Kidney (tissue), 14 donors: ENCODE measurements around the gene FGD2. TPM values are rescaled to one million over a fixed set of nuclear protein-coding genes. Genes with fewer than 3 reads are reported as not detected.

Experiments
- DNase-seq, 5 donors: peaks; one replicate each; pipeline ENCODE4 v3.0.0-alpha.2; 2013 to 2020
- FAIRE-seq: peaks from 2 replicates; lab custom pipeline; 2012; peaks lifted over from hg19 to GRCh38; lab: Jason Lieb, UNC
- H3K27ac ChIP-seq, 2 donors: one replicate each; pipeline ENCODE4 v1.7.0; 2013; ENCODE audit warnings: low read depth in 2 of 2, low read length in 2 of 2, inconsistent platforms in 1 of 2
- H3K27me3 ChIP-seq: one replicate; pipeline ENCODE4 v1.7.1; 2013; ENCODE audit warnings: low read length, inconsistent platforms; ENCODE audit not compliant: control insufficient read depth, insufficient read depth
- H3K36me3 ChIP-seq, 3 donors: one replicate each; pipeline versions ENCODE4 v1.7.0 to v1.7.1; 2013; ENCODE audit warnings: low read length in 3 of 3, control low read depth in 1 of 3, inconsistent platforms in 1 of 3; ENCODE audit not compliant: insufficient read depth in 3 of 3, control insufficient read depth in 2 of 3
- H3K4me1 ChIP-seq, 3 donors: one replicate each; pipeline versions ENCODE4 v1.7.0 to v1.7.1; 2013; ENCODE audit warnings: low read length in 3 of 3, inconsistent platforms in 1 of 3, low read depth in 1 of 3; ENCODE audit not compliant: control insufficient read depth in 2 of 3, insufficient read depth in 2 of 3
- H3K4me3 ChIP-seq, 3 donors: one replicate each; pipeline versions ENCODE4 v1.7.0 to v1.8.1; 2013; ENCODE audit warnings: low read length in 3 of 3, control low read depth in 1 of 3, inconsistent platforms in 1 of 3
- H3K9ac ChIP-seq, 3 donors: one replicate each; pipeline versions ENCODE4 v1.7.0 to v1.7.1; 2013; ENCODE audit warnings: low read length in 3 of 3, control low read depth in 1 of 3, inconsistent platforms in 1 of 3
- H3K9me3 ChIP-seq, 3 donors: one replicate each; pipeline versions ENCODE4 v1.7.0 to v1.7.1; 2013; ENCODE audit warnings: low read length in 3 of 3, control low read depth in 1 of 3, inconsistent platforms in 1 of 3; ENCODE audit not compliant: control insufficient read depth in 2 of 3, insufficient read depth in 1 of 3
- CTCF ChIP-seq: IDR thresholded peaks from 3 replicates; pipeline ENCODE4 v1.5.1; 2012; ENCODE audit warnings: mild to moderate bottlenecking, moderate library complexity, borderline replicate concordance; ENCODE audit not compliant: insufficient read depth; ENCODE audit errors: extremely low read depth
- intact Hi-C: fragments of 100-400 bp; cut with DNase I; formaldehyde crosslinking; loops from one replicate; pipeline ENCODE4 v1.11.1; 2022
- polyA plus RNA-seq: library from polyadenylated mRNA; stranded (reverse); fragments of 350-450 nt; fragmentation: Illumina TruSeq; extraction: RNeasy Lipid Tissue Mini Kit (QIAGEN cat#74804); gene quantifications from one replicate; pipeline ENCODE4 v1.2.3, GENCODE V29; 2014; ENCODE audit warnings: low read depth, low replicate concordance; ENCODE audit not compliant: insufficient read depth
- total RNA-seq: library from RNA; stranded (reverse); fragmentation: NEBNext Ultra II Directional; extraction: Animal tissue kit (Norgen Biotek cat#: 25700); gene quantifications from one replicate; pipeline ENCODE4 v1.2.1, GENCODE V29; 2021
- donor health status: control.
- donor health status: control.
- donor health status: control.
- donor health status: control.
- donor health status: control.
- donor health status: DM: yes; HTN: yes; CAD: no.
- donor health status: Normal renal cell carcinoma (clear cell type).

The FGD2 gene
- total and polyA plus RNA-seq, 2 donors from 2014 or later, result 0.97 to 49.5 TPM

GRCh38 chr6:36961441-36962435, 43.7 kb upstream of the FGD2 start:
- intact Hi-C loops, result no loop called here
- no peak for FAIRE-seq

GRCh38 chr6:36962874-36963273, 42.6 kb upstream of the FGD2 start:
- Histone ChIP-seq H3K9ac (no peak overlapping the region), H3K27me3 (no peaks in the 10 kb centered on the region), H3K4me1 (peaks cover 0 to 13% (median 8%) of the 10 kb centered on the region in 3 donors), H3K9me3 (no peaks in the 10 kb centered on the region), H3K4me3 (no peak overlapping the region), H3K27ac (no peak overlapping the region), H3K36me3 (peaks cover 2 to 7% (median 2%) of the 10 kb centered on the region in 3 donors)
- intact Hi-C loops, result no loop called here
- no peak for FAIRE-seq
- DNase-seq, result peak; percentile 41 to 77 (median 68)
- TF ChIP-seq CTCF, result no peak

More at GRCh38 chr6:36961441-36962435, 43.7 kb upstream of the FGD2 start:
- Histone ChIP-seq H3K9ac (no peak overlapping the region), H3K9me3 (no peaks in the 10 kb centered on the region), H3K27ac (peak overlapping the region in 1 of 2 donors; percentile 45), H3K27me3 (no peaks in the 10 kb centered on the region), H3K36me3 (no peaks in the 10 kb centered on the region), H3K4me3 (no peak overlapping the region), H3K4me1 (peaks cover 0 to 8% (median 3%) of the 10 kb centered on the region in 3 donors)
- peak in 4 of 5 donors; percentile 29 to 68 (median 52) for DNase-seq
- TF ChIP-seq CTCF, result no peak

- peaks cover 5 to 15% (median 9%) of the 10 kb centered on the region in 3 donors for H3K36me3 ChIP-seq
- DNase-seq (peak in 2 of 5 donors; percentile 27 to 77), FAIRE-seq (no peak)
- intact Hi-C loops, result no loop called here
- no peak overlapping the region for H3K27ac ChIP-seq
- no peak overlapping the region for H3K4me3 ChIP-seq
- H3K27me3 ChIP-seq, result no peaks in the 10 kb centered on the region
- H3K9ac ChIP-seq, result no peak overlapping the region
- H3K4me1 ChIP-seq, result peaks cover 0 to 13% (median 8%) of the 10 kb centered on the region in 3 donors
- no peaks in the 10 kb centered on the region for H3K9me3 ChIP-seq
- TF ChIP-seq CTCF, result no peak
Measured at GRCh38 chr6:36963451-36964290, 41.8 kb upstream of the FGD2 start.
